ENCODE results near the gene DEFB124. TPM values are rescaled to one million over a fixed set of nuclear protein-coding genes. Genes with fewer than 3 reads are reported as not detected.

The DEFB124 gene
- total RNA-seq, 4 donors from 2014 or later = 3.2 TPM; not detected in 3

DNA sequence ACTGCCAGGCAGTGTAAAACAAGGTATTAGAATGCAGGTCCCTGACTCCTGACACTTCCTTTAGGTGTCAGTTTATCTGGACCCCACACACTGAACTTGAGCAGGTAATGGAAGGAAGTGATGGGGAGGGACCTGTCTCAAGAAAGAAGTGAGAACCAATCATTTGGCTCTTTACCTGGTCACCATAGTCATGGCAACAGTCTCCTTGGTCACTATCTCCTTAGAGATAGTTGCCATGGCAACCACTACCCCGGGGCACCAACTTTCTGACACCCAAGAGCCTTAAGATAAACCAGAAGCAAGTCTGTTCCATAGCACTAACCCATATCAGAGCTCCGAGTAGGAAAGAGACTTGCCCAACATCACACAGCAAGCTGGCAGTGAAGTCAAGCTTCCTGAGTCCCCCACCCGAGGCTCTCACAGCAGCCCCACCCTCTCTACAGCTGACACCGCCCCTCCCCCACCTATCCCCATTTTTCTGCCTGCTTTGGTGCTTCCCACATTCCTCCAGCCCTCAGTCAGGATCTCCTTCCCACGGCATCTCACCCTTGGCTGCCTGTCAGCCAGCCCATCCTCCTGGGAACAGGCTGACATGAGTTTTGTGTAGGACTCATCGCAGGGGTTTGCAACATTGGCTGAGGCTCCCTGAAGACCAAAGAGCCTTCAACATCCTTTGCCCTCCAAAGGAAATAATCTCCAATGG, 23.1 kb upstream of the DEFB124 start:
- Histone ChIP-seq H3K9me3 (no peaks in the 10 kb centered on the region), H3K27me3 (no peaks in the 10 kb centered on the region), H3K27ac (peak overlapping the region in 1 of 2 donors; percentile 76), H3K4me3 (no peak overlapping the region), H3K36me3 (no peaks in the 10 kb centered on the region), H3K4me1 (peaks cover 0 to 6% of the 10 kb centered on the region in 2 donors)
- TF ChIP-seq POLR2A (IDR thresholded peaks at IDR 0.05) = no peak
- TF ChIP-seq, protein P1, sequence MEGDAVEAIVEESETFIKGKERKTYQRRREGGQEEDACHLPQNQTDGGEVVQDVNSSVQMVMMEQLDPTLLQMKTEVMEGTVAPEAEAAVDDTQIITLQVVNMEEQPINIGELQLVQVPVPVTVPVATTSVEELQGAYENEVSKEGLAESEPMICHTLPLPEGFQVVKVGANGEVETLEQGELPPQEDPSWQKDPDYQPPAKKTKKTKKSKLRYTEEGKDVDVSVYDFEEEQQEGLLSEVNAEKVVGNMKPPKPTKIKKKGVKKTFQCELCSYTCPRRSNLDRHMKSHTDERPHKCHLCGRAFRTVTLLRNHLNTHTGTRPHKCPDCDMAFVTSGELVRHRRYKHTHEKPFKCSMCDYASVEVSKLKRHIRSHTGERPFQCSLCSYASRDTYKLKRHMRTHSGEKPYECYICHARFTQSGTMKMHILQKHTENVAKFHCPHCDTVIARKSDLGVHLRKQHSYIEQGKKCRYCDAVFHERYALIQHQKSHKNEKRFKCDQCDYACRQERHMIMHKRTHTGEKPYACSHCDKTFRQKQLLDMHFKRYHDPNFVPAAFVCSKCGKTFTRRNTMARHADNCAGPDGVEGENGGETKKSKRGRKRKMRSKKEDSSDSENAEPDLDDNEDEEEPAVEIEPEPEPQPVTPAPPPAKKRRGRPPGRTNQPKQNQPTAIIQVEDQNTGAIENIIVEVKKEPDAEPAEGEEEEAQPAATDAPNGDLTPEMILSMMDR (IDR thresholded peaks at IDR 0.05) = no peak
- intact Hi-C loops (cut with DNase I; ENCODE audit: low total_unique reads) = no loop called here
- peak; percentile 53 to 57 for DNase-seq

DNA sequence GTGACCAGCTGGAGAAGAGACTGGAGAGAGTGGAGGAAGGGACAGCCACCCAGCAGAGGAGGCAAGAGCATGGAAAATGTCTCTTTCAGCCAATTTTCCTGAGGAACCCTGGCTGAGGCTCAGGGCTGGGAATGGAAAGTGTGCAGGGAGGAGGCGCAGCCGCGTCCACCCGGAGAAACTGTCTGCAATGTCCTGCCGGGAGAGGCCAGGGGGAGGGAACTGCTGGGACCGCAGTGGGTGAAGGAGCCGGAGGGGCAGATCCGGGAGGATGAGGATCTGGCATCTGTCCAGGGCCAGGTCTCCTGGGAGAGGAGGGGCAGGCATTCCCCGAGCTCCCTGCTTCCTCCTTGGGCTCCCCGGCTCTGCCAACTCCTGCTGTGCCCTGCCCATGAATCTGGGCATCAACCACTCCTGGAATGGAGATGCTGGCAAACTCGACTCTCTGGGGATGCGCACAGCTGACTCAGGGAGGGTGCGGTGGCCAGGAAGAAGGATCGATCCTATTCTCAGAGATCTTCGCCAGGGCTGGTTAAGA, 21.9 kb upstream of the DEFB124 start:
- intact Hi-C loops (cut with DNase I; ENCODE audit: low total_unique reads) = no loop called here
- DNase-seq = peak; percentile 75 to 76
- H3K27me3 ChIP-seq = no peaks in the 10 kb centered on the region
- H3K4me1 ChIP-seq = peaks cover 0 to 6% of the 10 kb centered on the region in 2 donors
- TF ChIP-seq POLR2A (IDR thresholded peaks at IDR 0.05) = no peak
- TF ChIP-seq, protein P1 (IDR thresholded peaks at IDR 0.05) = no peak
- peak overlapping the region; percentile 63 to 76 for H3K27ac ChIP-seq
- peak overlapping the region in 1 of 2 donors; percentile 3 for H3K4me3 ChIP-seq
- H3K36me3 ChIP-seq = no peaks in the 10 kb centered on the region
- H3K9me3 ChIP-seq = no peaks in the 10 kb centered on the region

DNA sequence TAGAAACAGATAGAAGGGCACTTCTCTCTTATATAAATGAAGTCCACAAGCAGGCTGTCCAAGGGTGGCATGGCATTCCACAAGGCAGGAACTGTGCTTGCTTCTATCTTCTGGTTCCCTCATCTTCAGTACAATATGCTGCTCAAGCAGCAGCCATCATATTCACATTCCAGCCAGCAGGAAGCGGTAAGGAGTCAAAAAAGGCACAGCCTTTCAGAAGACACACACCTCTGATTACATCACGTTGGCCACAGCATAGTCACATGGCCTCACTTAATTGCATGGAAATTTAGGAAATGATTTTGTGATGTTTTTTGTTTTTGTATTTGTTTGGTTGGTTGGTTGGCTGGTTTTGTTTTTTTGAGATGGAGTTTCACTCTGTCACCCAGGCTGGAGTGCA, 19.2 kb upstream of the DEFB124 start:
- peak in 1 of 2 donors; percentile 57 for DNase-seq
- no peaks in the 10 kb centered on the region for H3K27me3 ChIP-seq
- no peaks in the 10 kb centered on the region for H3K36me3 ChIP-seq
- TF ChIP-seq POLR2A (IDR thresholded peaks at IDR 0.05) = no peak
- TF ChIP-seq, protein P1 (IDR thresholded peaks at IDR 0.05) = peak in 3 of 4 experiments; percentile 16 to 34 (median 18)
- peaks cover 0 to 6% of the 10 kb centered on the region in 2 donors for H3K4me1 ChIP-seq
- H3K27ac ChIP-seq = no peak overlapping the region
- H3K4me3 ChIP-seq = no peak overlapping the region
- no peaks in the 10 kb centered on the region for H3K9me3 ChIP-seq
- intact Hi-C loops (cut with DNase I; ENCODE audit: low total_unique reads) = no loop called here

DNA sequence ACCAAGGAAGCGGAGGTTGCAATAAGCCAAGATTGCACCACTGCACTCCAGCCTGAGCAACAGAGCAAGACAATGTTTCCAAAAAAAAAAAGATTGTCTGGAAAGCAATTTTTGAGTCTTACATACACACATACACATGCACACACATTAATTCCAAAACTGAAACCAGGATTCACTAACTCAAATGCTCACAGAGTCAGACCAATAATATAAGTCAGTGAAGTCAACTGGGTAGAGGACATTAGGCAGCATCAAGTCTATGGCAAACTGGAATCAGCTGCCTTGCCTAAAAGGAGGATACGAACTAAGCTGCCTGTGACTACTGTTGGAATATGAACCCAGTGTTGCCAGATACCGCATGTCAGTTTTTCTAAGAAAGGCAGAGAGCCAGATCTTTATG, 15.8 kb upstream of the DEFB124 start:
- Histone ChIP-seq H3K9me3 (no peaks in the 10 kb centered on the region), H3K4me3 (no peak overlapping the region), H3K27ac (no peak overlapping the region), H3K36me3 (no peaks in the 10 kb centered on the region), H3K4me1 (no peaks in the 10 kb centered on the region), H3K27me3 (no peaks in the 10 kb centered on the region)
- DNase-seq = no peak
- TF ChIP-seq, protein P1 (IDR thresholded peaks at IDR 0.05) = no peak
- TF ChIP-seq POLR2A (IDR thresholded peaks at IDR 0.05) = no peak
- intact Hi-C loops (cut with DNase I; ENCODE audit: low total_unique reads) = no loop called here

DNA sequence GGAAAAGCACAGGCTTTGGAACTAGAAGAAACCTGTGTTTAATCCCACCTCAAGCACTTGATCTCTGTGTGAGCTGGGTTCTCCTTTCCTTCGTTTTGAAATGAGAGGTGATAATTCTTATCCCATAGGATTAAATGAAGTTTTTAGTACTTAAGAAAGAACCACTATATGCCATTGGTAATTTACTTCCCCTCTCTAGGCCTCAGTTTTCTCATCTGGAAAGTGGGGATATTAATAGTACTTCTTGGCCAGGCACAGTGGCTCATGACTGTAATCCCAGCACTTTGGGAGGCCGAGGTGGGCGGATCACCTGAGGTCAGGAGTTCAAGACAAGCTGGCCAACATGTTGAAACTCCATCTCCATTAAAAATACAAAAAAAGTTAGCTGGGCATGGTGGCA, 14.2 kb upstream of the DEFB124 start:
- no peak for TF ChIP-seq POLR2A (IDR thresholded peaks at IDR 0.05)
- TF ChIP-seq, protein P1 (IDR thresholded peaks at IDR 0.05) = no peak
- Histone ChIP-seq H3K27me3 (no peaks in the 10 kb centered on the region), H3K4me3 (no peak overlapping the region), H3K36me3 (no peaks in the 10 kb centered on the region), H3K4me1 (no peaks in the 10 kb centered on the region), H3K27ac (no peak overlapping the region), H3K9me3 (no peaks in the 10 kb centered on the region)
- intact Hi-C loops (cut with DNase I; ENCODE audit: low total_unique reads) = no loop called here
- DNase-seq = no peak
